Activated T-cell treated with anti-CD3 and anti-CD28 coated beads for 24 hours (primary cell): Measurements from ENCODE around the gene NEK3.
"Not testable (repeated sequence)": the region's sequence is repeated elsewhere in the genome, so short reads cannot be mapped to it uniquely, and the experiment has no call there.

Source experiments
- DNase-seq: peaks from one replicate; pipeline ENCODE4 v3.0.0-alpha.2; 2020; ENCODE audit warnings: low read depth

Gene NEK3

DNA sequence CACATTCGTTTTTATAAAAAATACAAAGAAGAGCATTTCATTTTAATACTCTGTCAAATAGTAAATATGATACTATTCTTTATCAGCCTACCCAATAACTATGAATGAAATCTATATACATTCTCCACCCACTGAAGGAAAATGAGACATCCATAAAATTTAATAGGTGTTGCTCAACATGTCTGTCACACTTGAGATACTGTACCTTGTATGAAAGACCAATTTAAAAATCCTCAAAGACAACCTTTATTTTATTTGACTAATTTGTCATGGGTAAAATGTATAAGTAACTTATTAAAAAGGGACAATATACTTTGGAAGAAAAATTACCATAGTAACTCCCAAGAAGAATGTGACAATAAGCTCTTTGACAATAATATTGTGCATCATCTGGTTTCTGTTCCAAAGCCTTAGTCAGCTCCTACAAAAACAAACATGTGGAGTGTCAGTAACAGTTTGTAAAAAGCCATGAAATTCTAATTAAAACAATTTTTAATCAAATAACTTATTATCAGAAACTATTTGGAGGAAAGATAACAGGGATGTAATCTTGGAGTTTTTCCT lies 11.5 kb upstream of the NEK3 start:
- DNase-seq, result not testable (repeated sequence)

DNA sequence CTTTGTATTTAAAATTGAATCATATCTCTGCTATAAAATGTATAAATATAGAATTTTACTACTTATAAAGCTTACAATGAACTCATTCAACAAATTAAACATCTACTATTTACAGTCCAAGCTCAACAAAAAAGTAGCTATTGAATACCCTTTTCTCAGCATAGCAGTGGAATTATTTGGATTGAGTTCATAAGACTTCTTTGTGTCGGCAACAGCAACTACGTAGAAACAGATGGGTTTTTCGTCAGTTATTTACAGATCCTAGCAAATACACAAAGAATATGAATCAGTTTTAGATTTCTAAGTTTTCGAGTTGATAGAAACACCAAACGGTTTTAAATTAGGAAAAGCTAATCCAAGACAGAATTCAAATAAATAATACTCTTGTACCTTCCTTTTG lies 10.4 kb upstream of the NEK3 start:
- no peak for DNase-seq

DNA sequence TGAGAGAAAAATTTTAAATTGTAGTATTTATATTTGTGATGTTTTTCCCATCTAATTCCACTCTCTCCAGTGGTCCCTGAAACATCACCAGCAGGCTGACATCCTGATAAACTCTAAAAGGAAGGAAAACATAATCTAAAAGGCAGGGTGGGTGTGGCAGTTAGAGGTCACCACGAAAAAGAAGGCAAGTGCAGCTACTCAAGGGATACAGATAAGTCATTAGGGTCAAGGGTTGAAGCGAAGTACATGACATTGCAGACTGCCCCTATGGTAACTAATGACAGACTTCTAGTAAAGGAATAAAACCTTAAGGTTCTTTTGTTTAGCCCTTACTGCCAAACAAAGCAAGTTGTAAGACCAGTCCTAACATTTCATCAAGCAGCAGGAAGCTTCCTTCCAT lies 6.0 kb upstream of the NEK3 start:
- DNase-seq, result no peak

DNA sequence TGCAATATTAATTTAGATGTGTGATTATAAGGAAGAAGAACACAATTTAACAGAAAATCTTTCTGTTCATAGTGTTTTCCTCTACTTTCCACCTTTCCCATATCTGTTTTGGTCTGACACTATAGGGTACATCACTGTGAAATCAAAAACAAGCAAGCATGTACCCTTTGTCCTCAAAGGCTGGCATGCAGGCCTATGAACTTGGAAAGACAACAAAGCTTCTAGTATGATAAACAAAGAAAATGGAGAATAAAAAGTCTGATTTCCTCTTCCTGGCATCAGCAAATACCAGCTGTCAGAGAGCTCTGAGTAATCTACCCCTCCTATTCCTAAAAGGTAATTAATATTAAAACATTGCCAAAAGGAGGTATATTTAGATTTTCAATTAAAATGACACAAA lies 5.6 kb upstream of the NEK3 start:
- DNase-seq, result no peak

DNA sequence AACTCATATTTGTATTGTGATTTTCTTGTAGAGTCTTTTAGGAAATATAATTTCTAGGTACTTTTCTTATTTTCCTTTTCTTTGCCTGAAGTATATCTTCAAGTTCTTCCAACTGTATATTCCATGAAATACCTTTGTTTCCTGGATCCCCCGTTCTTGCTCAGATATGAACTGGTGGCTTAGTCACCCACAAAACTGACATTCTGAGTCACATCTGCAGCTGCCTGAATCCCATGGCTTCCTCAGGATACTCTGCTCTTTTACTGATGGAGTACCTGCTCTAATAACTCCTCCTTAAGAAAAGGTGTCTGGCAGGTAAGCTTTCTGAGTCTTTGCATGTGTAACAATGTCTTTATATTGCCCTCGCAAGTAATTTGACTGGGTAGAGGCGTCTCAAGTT lies 4.5 kb upstream of the NEK3 start:
- DNase-seq, result not testable (repeated sequence)

DNA sequence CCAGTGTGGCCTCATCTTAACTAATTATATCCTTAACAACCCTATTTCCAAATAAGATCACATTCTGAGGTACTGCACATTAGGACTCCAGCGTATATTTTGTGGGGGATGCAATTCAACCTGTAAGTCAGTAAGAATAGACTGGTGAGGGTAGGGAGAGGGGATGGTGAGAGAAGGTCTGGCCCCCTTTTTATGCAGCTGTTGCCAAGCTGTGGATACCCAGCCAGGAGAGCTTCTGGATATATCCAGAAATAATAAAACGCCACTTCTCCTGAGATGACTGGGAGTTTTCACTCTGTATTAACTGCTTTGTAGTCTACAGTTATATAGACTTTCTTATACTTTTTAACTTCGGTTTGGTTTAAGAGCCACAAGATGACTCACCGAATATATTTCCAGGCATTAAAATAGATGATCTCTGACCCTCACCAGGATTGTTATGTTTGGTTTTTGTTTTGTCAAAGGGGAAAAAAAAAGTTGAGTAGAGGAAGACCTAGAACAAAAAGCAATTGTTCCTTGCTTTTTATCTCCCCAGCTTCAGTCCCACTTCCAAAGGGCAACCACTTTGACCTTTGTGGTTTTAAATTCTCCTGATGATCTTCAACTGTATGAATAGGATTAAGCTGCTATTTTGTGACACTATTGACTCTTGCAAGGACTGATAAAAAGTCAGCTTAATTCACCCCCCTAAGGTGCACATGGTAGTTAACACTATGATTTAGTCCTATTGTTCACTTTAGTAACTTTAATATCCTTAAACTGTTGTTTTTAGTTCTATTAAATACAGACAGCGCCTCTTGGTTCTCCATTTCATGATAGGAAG lies 3.1 kb upstream of the NEK3 start:
- no peak for DNase-seq

DNA sequence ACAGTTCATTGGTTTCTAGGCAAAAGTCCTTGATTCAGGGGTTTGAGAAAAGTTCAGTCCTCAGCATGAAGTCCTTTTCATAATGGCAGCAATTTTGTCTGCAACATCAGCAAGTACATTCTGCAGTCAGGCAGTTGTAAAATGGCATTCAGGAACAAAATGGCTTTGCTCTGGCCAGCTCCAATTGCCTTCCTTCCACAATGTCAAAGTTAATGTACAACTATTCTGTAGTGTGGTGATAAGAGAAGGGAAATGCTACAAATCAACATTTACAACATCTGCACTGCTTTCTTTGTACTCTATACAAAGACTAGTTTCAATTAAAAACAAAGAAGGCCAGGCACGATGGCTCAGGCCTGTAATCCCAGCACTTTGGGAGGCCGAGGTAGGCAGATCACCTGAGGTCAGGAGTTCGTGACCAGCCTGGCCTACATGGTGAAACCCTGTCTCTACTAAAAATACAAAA lies 1.8 kb upstream of the NEK3 start:
- no peak for DNase-seq

DNA sequence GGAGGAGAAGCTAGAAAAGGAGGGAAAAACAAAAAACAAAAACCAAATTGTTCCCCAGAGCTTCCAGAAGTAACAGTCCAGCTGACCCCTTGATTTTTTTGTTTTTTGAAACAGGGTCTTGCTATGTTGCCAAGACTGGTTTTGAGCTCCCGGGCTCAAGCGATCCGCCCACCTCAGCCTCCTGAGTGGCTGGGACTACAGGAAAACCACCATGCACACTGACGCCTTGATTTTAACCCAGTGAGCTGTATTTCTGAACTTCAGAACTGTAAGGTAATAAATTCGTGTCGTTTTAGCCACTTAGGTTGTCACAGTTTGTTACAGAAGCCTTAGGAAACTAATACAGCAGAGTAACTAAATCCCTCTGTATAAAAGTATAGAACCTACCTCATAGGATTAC lies 1.1 kb upstream of the NEK3 start:
- DNase-seq, result no peak

DNA sequence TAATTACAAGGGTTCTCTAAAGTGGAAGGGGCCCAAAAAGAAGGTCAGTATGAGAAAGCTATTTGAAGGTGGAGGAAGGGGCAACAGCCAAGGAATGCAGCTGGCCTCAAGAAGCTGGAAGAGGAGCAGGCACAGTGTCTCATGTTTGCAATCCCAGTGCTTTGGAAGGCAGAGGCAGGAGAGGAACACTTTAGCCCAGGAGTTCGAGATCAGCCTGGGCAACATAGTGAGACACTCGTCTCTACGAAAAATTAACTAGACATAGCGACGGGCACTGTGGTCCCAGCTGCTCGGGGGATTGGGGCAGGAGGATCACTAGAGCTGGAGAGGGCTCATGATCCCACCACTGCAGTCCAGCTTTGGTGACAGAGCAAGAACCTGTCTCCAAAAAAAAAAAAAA lies 656 bp upstream of the NEK3 start:
- DNase-seq, result no peak

DNA sequence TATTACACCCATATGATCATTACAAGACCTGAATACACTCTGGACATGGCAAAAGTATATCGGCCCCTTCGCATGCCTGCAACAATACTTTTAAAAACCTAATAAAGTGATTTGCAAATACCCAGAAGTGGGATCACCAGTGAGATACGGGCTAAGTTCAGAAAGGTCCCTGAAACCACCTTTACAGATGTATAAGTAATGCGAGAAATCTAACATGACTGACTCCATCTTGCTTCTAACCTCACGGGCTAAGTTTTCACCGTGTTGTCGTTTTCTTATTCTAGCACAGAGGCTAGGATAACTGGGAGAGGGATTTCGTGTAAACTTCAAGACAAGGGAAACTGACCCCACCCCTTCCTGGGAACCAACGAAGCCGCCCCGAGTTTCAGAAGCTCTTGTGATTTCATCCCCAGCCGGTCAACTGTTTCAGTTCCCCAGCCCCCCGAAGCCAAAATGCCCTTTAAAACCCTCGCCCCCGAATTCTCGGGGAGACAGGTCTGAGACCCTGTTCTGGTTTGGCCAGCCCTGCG lies 703 bp downstream of the NEK3 start:
- DNase-seq, result no peak

DNA sequence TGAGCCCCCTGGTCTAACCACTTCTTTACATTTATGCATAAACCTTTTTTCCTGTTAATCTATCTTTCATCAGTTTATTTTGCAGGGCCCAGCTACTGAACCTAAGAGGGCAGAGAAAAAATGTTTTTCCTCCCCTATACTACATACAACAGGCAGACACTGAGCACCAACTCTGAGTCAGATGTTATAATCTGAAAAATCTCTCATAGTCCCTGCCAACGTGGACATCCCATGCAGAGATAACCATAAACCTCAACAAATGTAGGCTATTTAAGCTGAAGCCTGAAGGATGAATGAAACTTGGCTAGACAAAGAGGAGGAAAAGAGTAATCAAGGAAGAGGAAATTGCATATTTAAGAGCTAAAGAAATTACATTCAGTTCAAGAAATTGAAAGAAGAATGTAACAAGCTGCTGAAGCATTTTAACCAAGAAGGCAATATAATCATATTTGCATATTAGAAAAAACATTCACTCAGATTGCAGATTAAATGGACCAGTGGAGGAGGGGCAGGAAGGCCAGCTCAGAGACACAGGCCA lies 2.6 kb downstream of the NEK3 start:
- no peak for DNase-seq

DNA sequence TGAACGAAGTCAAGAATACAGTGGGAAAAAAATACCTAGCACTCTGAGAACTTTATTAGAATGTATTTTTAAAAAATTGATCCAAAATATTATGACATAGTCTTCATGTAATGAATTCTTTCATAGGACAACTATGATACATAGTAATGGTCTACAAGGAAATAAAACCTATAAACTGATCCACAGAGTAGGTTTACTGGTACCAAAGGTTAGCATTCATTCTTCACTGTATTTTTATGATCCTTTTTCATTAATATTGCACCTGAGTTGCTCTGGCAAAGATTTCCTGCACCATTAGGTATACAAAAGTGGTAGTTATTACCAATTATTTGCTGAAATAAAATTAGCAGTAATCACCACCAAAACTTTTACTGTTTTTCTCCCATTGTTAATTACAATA lies 4.2 kb downstream of the NEK3 start:
- DNase-seq, result no peak

DNA sequence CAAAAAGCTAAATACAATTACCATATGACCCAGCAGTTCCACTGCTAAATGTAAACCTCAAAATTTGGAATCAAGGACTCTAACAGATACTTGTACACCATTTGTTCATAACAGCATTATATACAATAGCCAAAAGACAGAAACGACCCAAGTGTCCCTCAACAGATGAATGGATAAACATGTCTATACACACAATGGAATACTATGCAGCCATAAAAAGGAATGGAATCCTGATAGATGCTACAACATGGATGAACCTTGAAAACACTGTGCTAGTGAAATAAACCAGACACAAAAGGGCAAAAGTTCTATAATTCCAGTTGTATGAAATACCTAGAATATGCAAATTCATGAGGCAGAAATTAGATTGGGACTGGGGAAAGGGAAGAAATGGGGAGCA lies 12.2 kb downstream of the NEK3 start:
- DNase-seq, result no peak

DNA sequence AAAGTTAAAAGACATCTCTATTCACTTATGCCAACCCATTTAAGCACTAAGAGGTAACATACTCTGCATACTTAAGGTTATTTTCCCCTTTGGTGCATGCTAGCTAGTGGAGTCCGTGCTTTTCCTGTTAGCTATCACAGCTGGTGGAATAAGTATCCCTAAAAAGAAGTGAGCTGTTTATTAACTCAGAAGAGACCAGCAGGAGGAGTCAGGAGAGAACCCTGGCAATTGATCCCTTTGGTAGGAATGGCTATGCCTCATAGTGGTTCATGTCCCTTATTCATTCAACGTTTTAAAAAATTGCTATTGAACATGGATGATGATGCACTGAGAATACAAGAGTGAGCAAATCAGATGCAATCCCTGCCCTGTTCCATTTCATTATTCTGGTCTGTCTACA lies 18.1 kb downstream of the NEK3 start:
- no peak for DNase-seq

DNA sequence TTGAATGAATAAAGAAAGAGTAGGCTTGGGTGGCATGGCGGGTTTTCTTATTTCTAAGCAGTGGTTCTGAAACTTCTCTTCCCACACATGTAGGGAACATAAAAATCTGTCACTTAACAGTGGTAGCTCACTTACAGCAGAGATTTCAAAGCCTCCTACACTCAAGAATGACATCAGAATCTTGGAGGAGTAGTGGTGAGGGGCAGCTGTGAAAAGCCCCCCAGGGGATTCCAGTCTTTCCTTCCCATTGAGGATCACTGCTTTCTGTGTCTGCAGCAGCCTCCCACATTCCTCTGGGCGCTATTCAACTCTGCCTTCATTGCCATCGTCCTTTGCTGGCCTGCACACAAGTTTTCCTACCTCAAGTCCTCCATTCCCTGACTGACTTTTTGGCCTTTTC lies 21.9 kb downstream of the NEK3 start:
- no peak for DNase-seq

DNA sequence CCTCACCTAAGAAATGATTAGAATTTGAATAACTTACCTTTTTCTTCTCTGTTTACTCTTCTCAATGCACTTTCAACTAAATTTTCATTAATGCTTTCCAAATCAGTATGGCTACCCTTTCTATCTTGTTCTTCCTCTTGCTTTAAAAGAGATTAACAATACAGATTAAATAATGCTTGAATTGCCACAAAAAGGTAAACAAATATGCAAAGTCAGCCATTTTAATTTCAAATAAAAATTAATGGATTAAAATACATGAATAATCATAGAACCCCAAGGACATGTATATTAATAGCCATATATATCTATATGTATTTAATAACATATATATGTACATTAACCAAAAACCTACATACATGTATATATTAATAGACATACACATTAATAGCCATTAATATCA lies 22.6 kb downstream of the NEK3 start:
- no peak for DNase-seq

DNA sequence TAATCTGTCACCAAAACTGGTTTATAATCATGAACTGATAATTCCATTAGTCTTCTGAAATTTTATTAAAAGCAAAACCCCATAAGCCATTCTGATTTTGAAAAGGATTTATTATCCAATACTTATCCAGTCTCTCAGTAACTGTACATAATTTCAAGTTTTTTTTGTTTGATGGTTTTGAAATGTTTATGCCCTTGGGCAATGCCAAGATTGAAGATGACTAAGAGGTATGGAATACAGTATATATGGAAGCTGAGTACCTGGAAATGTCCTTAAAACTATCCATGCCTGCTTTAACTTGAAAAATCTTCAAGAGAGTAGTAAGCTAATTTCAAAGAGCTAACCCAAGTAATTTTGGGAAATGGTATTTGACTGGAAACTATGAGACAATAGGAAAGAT lies 28.8 kb downstream of the NEK3 start:
- DNase-seq, result no peak

DNA sequence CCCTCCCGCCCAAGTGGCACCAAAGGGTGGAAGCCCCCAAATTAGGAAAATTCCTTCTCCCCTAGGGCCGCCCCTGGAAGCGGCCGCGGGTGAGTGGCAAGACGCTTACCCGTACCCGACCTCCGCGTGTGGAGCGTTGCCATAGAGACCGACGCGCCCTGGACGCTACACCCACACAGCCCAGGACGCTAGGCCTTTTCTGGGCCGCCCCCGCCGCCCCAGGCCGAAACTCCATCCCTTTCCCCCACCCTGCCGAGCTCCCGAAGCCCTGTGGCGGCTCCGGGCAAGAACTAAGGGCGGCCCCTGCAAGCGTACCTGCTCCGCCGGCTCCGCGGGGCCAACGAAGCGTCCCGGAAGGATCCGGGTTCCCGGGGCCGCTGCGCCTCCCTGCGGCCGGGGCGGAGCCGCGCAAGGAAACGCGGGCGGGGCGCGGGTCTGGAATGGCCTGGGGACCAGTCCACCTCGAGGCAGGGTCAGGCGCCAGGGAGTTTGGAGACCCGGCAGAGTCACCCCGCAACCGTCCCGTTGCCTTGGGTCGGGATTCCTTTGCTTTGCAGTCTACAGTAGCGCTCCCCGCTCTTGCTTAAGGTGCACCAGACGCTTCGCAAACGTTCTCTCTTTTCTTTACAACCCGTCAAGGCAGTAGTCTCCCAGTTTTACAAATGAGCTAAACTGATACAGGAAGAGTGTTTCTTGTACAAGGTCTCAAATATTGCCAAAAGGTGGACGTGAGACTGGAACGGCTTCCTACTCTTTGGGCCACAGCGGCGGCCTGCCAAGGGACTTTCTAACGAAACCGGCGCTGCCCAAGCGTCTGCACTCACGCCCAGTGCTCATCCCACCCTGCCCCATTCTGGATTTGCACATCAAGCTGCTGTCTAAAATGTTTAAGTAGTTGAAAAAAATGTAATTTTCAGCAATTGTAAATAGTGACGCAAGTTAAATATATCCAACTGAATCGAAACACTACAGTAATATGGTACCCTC lies 30.4 kb downstream of the NEK3 start, which contains the start of gene NEK5:
NEK5 (minus strand) TSS at position 360 of the 987 bp plus-strand sequence. CDS start 1,591 bp downstream, outside the sequence.
- peak; percentile 39 for DNase-seq

DNA sequence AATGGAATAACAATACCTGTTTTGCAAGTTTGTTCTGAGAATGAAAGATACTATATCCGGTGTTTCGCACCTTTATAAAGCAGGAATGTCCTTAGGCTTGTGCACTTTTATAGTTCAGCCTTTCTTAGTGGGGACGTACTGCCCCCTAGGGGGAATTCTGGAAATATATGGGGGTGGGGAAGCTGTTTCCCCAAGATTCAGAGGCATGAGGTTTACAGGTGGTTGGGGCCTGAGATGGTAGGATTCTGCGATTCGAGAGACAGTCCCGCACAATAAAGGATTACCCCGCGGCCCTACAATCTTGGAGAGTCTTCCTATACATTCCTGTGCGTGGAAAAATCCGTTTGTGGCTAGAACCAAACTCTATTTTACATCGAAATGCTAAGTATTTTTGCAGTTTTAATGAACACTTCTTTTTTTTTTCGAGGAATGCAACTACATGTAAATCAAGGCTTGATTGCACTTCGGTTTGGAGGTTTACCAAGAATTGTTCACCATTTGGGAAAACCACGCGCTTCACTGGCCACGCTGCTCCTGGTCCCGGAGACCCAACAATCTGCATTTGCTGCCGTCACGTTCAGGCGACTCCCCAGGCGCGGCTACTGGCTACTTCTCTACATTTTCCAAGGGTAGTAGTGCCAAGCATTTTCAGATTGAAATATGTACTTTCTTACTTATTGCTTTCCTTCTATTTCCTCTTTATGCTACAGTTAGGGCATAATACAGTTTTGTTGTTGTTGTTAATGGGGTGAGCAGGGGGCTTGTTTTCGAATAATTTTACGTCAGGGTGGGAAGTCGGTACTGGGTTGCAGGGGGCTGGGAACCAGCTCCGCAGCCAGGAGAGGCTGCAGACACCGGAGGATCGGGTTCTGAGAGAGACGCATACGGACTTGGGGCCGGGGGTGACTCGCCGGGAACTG lies 31.4 kb downstream of the NEK3 start:
- peak; percentile 45 for DNase-seq

DNA sequence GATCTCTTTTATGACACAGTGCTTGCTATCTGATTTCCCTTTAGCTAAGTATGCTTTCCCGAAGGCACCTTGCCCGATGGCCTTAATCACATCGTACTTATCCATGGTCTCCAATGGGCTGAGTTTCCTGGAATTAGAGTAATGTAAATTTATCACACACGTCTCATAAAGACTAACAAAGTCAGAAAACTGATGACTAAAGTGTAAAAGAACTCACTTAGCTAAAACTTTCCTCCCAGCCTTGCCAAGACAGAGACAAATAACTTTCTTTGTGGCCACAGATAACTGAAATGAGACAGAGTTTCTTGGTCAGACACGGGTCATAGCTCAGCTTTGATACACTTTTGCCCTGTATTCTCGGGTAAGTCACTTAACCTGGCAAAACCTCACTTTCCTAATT lies 32.0 kb downstream of the NEK3 start:
- DNase-seq, result no peak

DNA sequence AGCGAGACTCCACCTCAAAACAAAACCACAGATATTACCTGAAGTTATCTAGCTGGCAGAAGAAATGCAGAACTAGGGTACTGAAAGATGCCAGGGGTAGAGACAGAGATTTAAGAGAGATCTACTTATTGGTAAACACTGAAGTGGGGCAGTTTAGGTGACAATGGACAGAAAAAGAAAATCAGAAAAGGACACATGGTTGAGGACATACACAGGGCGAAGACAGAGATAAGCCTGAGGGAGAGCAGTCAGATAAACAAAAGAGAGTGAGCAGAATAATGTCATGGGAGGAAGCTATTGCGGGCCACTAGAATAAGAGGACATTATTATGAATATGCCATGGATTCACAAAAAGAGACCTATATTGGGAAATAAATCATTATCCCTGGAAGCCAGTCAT lies 33.9 kb downstream of the NEK3 start:
- no peak for DNase-seq
